Activated B cell treated with CpG ODN at 0.5 μM for 24 hours (primary cell): Measurements from ENCODE around the gene DCD. TPM values are rescaled to one million over a fixed set of nuclear protein-coding genes. Genes with fewer than 3 reads are reported as not detected.

Experiments used
- ATAC-seq: fragments of 200-7000 bp; cut with Tn5 transposase; one replicate; pipeline ENCODE4 v1.10.0; 2021; ENCODE audit warnings: low read depth, mild to moderate bottlenecking, moderate library complexity
- CTCF ChIA-PET: fragments of 350-600 bp; sonication (Branson Sonifier 250); formaldehyde crosslinking; loops from one replicate; lab custom pipeline; 2021; ENCODE audit warnings: antibody characterized with exemption; lab: Charles Lee
- POLR2A ChIA-PET: fragments of 350-600 bp; sonication (Branson Sonifier 250); formaldehyde crosslinking; loops from one replicate; lab custom pipeline; 2021; ENCODE audit warnings: antibody characterized with exemption; lab: Charles Lee
- DNase-seq: peaks from one replicate; pipeline ENCODE4 v3.0.0; 2022
- H3K27ac Mint-ChIP-seq: one replicate; pipeline ENCODE4 v1.8.0; 2020; ENCODE audit warnings: mixed read lengths
- H3K27me3 Mint-ChIP-seq: one replicate; pipeline ENCODE4 v1.8.0; 2021; ENCODE audit warnings: mixed read lengths
- H3K36me3 Mint-ChIP-seq: one replicate; pipeline ENCODE4 v1.8.0; 2021; ENCODE audit warnings: low read depth, mixed read lengths
- H3K4me1 Mint-ChIP-seq: one replicate; pipeline ENCODE4 v1.8.0; 2021; ENCODE audit warnings: mixed read lengths
- H3K4me3 Mint-ChIP-seq: one replicate; pipeline ENCODE4 v1.8.0; 2020; ENCODE audit warnings: mild to moderate bottlenecking, mixed read lengths
- H3K9me3 Mint-ChIP-seq: one replicate; pipeline ENCODE4 v1.8.0; 2020; ENCODE audit warnings: mixed read lengths
- intact Hi-C: fragments of 100-400 bp; cut with micrococcal nuclease; formaldehyde crosslinking; loops from one replicate; pipeline ENCODE4 v1.15.1; 2024
- total RNA-seq: library from RNA; stranded (reverse); gene quantifications from 2 replicates; pipeline ENCODE4 v1.2.3, GENCODE V29; 2022
- TF ChIP-seq, protein P1 (sequence below): fragments of 200-600 bp; IDR thresholded peaks from one replicate; pipeline ENCODE4 v1.8.0; 2022; ENCODE audit warnings: antibody characterized with exemption, mild to moderate bottlenecking

Gene DCD
- total RNA-seq, 1 donor from 2014 or later, result not detected

DNA sequence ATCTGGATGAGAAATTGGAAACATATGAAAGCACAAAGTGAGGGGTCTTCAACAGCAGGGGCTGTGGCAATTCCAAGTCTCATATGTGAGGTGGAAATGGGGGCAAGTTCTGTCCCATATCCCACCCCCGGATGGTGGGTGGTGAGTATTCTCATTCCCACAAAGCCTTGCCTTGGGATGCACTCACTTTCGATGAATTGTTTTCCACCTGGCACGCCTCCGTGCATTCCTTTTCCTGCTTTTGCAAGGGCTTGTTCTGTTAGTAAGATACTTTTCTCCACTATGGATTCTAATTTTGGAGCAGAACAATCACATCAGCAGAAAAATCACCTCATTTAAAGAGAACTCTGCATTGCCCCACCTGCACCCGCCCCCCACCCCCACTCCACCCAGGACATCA is 16.6 kb downstream of the DCD start:
- Mint-ChIP-seq H3K27ac (no peak overlapping the region), H3K9me3 (peaks cover 10% of the 10 kb centered on the region), H3K36me3 (no peaks in the 10 kb centered on the region), H3K4me1 (no peaks in the 10 kb centered on the region), H3K4me3 (no peak overlapping the region), H3K27me3 (peaks cover 34% of the 10 kb centered on the region)
- no peak for DNase-seq
- ChIA-PET CTCF (no interaction called here), POLR2A (no interaction called here)
- ATAC-seq, result no peak
- TF ChIP-seq, protein P1, sequence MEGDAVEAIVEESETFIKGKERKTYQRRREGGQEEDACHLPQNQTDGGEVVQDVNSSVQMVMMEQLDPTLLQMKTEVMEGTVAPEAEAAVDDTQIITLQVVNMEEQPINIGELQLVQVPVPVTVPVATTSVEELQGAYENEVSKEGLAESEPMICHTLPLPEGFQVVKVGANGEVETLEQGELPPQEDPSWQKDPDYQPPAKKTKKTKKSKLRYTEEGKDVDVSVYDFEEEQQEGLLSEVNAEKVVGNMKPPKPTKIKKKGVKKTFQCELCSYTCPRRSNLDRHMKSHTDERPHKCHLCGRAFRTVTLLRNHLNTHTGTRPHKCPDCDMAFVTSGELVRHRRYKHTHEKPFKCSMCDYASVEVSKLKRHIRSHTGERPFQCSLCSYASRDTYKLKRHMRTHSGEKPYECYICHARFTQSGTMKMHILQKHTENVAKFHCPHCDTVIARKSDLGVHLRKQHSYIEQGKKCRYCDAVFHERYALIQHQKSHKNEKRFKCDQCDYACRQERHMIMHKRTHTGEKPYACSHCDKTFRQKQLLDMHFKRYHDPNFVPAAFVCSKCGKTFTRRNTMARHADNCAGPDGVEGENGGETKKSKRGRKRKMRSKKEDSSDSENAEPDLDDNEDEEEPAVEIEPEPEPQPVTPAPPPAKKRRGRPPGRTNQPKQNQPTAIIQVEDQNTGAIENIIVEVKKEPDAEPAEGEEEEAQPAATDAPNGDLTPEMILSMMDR, result no peak
- intact Hi-C loops, result no loop called here

DNA sequence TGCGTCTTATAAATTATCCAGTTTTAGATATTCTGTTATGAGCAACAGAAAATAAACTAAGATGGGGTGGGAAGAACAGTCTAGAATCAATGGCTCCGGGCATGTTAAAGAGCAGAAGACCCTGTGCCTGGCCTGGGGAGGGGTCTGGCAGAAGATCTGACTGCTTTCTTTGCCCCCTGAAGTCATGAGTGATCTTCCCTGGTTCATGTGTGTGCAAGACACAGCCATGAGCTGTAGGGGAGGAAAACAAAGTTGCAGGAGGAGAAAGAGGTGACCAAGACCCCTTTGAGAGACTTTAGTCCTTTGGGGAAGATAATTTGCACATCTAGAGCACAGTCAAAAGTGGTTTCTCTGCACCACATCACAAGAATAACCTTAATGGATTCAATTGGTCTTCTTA is 18.2 kb downstream of the DCD start:
- H3K4me1 Mint-ChIP-seq, result no peaks in the 10 kb centered on the region
- peaks cover 41% of the 10 kb centered on the region for H3K27me3 Mint-ChIP-seq
- intact Hi-C loops, result no loop called here
- TF ChIP-seq, protein P1, result no peak
- DNase-seq (no peak), ATAC-seq (no peak)
- H3K9me3 Mint-ChIP-seq, result peaks cover 10% of the 10 kb centered on the region
- ChIA-PET POLR2A (no interaction called here), CTCF (no interaction called here)
- H3K36me3 Mint-ChIP-seq, result no peaks in the 10 kb centered on the region
- no peak overlapping the region for H3K4me3 Mint-ChIP-seq
- H3K27ac Mint-ChIP-seq, result no peak overlapping the region

DNA sequence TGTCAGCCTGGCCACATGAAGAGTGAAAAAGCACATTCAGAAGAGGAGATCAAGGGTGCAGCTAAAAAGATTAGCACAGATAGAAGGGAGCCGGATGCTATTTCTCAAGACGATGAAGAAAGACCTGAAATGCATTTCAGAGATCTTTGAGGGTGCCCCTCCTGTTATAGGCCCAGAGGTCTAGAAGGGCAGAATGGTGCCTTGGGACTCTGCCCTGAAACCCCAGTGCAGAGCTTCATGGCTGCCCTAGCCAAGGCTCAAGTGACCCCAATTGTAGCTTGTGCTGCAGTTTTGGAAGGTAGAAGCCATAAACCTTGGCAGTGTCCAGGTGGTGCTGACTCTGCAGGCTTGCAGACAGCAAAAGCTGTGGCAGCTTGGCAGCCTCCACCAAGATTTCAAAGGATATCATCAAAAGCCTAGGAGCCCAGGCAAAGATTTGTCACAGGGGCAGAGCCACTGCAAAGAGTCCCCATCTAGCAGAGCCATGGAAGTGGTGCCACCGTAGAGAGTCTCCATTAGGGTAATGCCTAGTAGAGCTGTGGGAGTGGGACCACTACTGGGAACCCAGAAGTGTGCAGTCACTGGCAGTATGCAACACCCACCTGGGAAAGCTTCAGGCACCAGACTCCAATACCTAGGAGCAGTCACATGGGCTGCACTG is 19.8 kb downstream of the DCD start:
- H3K27me3 Mint-ChIP-seq, result peaks cover 46% of the 10 kb centered on the region
- TF ChIP-seq, protein P1, result no peak
- H3K4me3 Mint-ChIP-seq, result no peak overlapping the region
- ChIA-PET CTCF (no interaction called here), POLR2A (no interaction called here)
- intact Hi-C loops, result no loop called here
- no peak for DNase-seq
- no peaks in the 10 kb centered on the region for H3K36me3 Mint-ChIP-seq
- no peaks in the 10 kb centered on the region for H3K4me1 Mint-ChIP-seq
- peaks cover 10% of the 10 kb centered on the region for H3K9me3 Mint-ChIP-seq
- ATAC-seq, result no peak
- no peak overlapping the region for H3K27ac Mint-ChIP-seq

DNA sequence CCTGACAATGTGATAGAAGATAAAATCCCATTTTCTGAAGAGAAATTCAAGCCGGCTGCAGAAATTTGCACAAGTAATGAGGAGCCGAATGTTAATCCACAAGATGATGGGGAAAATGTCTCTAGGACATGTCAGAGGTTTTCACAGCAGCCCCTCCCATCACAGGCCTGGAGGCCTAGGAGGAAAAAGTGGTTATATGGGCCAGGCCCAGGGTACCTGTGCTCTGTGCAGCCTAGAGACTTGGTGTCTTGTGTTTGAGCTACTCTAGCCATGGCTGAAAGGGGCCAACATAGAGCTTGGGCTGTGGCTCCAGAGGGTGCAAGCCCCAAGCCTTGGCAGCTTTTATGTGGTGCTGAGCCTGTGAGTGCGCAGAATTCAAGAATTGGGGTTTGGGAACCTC is 20.9 kb downstream of the DCD start:
- ATAC-seq (no peak), DNase-seq (no peak)
- intact Hi-C loops, result no loop called here
- CTCF ChIA-PET, result no interaction called here
- H3K27ac Mint-ChIP-seq, result no peak overlapping the region
- no peaks in the 10 kb centered on the region for H3K36me3 Mint-ChIP-seq
- TF ChIP-seq, protein P1, result no peak
- H3K9me3 Mint-ChIP-seq, result peaks cover 10% of the 10 kb centered on the region
- no peaks in the 10 kb centered on the region for H3K4me1 Mint-ChIP-seq
- H3K27me3 Mint-ChIP-seq, result peaks cover 44% of the 10 kb centered on the region
- no peak overlapping the region for H3K4me3 Mint-ChIP-seq
- POLR2A ChIA-PET, result no interaction called here

DNA sequence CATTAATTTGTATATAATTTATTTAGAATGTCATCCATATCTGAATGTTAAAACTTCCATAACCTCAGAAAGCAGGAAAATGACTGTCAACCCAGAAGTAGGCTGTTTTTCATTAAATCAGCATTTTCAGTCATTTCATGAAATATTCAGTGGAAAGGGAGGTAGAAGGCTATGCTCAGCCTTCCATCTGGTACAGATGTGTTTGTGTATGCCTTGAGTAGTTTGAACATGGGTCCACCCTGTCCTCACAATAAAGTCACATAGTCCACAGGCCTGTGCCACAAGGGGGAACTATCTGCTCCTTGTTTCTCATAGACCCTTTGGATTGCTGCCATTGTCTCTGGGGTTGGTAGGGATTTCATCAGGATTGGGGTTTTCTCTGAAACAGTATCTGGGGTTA is 22.6 kb downstream of the DCD start:
- Mint-ChIP-seq H3K4me1 (no peaks in the 10 kb centered on the region), H3K36me3 (no peaks in the 10 kb centered on the region), H3K4me3 (no peak overlapping the region), H3K9me3 (peaks cover 10% of the 10 kb centered on the region), H3K27me3 (peaks cover 51% of the 10 kb centered on the region), H3K27ac (no peak overlapping the region)
- POLR2A ChIA-PET, result no interaction called here
- TF ChIP-seq, protein P1, result no peak
- CTCF ChIA-PET, result no interaction called here
- intact Hi-C loops, result no loop called here
- DNase-seq, result no peak
- no peak for ATAC-seq
